H1 (cell line): ENCODE results near the gene AP3D1. TPM values are rescaled to one million over a fixed set of nuclear protein-coding genes. Genes with fewer than 3 reads are reported as not detected.

Experiments
- CHD2 ChIP-seq: IDR thresholded peaks from 2 replicates; pipeline ENCODE4 v1.6.1; 2012; ENCODE audit warnings: low read length, improper control_type of control experiment
- CHD7 ChIP-seq: fragments of 300-600 bp; sonication (generic); IDR thresholded peaks from 2 replicates; pipeline ENCODE4 v1.7.1; 2012; ENCODE audit warnings: low read length, moderate library complexity, mild to moderate bottlenecking, inconsistent platforms; ENCODE audit not compliant: insufficient replicate concordance
- CTCF ChIP-seq, 3 experiments: IDR thresholded peaks; 1 replicate in 2 of 3; 2 replicates in 1 of 3; pipeline versions ENCODE4 v1.5.1 to v1.6.1; 2011; ENCODE audit warnings: low read length in 3 of 3, mild to moderate bottlenecking in 3 of 3, inconsistent platforms in 2 of 3, low read depth in 1 of 3, moderate library complexity in 1 of 3; ENCODE audit not compliant: insufficient read depth in 1 of 3; ENCODE audit errors: control extremely low read depth in 1 of 3
- KDM4A ChIP-seq: IDR thresholded peaks from one replicate; pipeline ENCODE4 v1.7.1; 2012; ENCODE audit warnings: low read depth, mild to moderate bottlenecking, moderate library complexity, low read length, inconsistent platforms; ENCODE audit not compliant: severe bottlenecking
- NANOG ChIP-seq: IDR thresholded peaks from 2 replicates; pipeline ENCODE4 v1.6.1; 2011; ENCODE audit warnings: low read length, low read depth, mild to moderate bottlenecking, inconsistent platforms; ENCODE audit not compliant: insufficient read depth, poor library complexity, severe bottlenecking
- PHF8 ChIP-seq: fragments of 200-600 bp; sonication (generic); conservative IDR thresholded peaks from 2 replicates; pipeline ENCODE4 v1.7.1; 2012; ENCODE audit warnings: low read depth, mild to moderate bottlenecking, inconsistent platforms, low read length, moderate library complexity
- SIN3A ChIP-seq, 2 experiments: IDR thresholded peaks in 1 of 2; conservative IDR thresholded peaks in 1 of 2; 2 replicates each; pipeline ENCODE4 v1.6.1; 2011 to 2012; ENCODE audit warnings: low read length in 2 of 2, improper control_type of control experiment in 1 of 2, low read depth in 1 of 2, mild to moderate bottlenecking in 1 of 2
- TAF1 ChIP-seq: IDR thresholded peaks from 2 replicates; pipeline ENCODE4 v1.6.1; 2011; ENCODE audit warnings: mild to moderate bottlenecking, low read depth, low read length
- polyA plus RNA-seq, 7 experiments: library from polyadenylated mRNA; depleted of rRNA in 3 of 7; stranded (reverse) in 5 of 7; unstranded in 2 of 7; fragments of >200 nt in 5 of 7; fragments of 200-250 nt in 2 of 7; gene quantifications; 1 replicate in 5 of 7; 2 replicates in 1 of 7; 4 replicates in 1 of 7; pipeline versions ENCODE4 v1.2.1 to v1.2.3, GENCODE V29; 2011 to 2013; ENCODE audit warnings: missing spikeins in 2 of 7, mixed read lengths in 2 of 7
- total RNA-seq: library from RNA; stranded (reverse); fragmentation: NEBNext Ultra II Directional; extraction: Animal tissue kit (Norgen Biotek cat#: 25700); gene quantifications from 2 replicates; pipeline ENCODE4 v1.2.1, GENCODE V29; 2021

The AP3D1 gene
- total and polyA plus RNA-seq, 2 of the 8 experiments (the other 6 are each of a cell fraction or from before 2014, with no cell fraction given) = 161 to 174 TPM

GRCh38 chr19:2096034-2096479 lies 55.3 kb downstream of the AP3D1 start, which contains the start of gene MOB3A (continued):
- TF ChIP-seq SIN3A (conservative IDR thresholded peaks at IDR 0.05 in 1 of 2, IDR thresholded peaks at IDR 0.05 in 1 of 2; ENCODE audit: low read depth in 1 of 2, low read length in 2 of 2) (peak in 1 of 2 experiments; percentile 74; a peak in 1 of 4 replicates), KDM4A (peak; percentile 65), CHD2 (peak; percentile 88), TAF1 (peak; percentile 74), CHD7 (no peak), NANOG (peak; percentile 45), PHF8 (peak; percentile 75), CTCF (IDR thresholded peaks at IDR 0.05; ENCODE audit: control extremely low read depth in 1 of 3, insufficient read depth in 1 of 3, low read depth in 1 of 3, low read length in 3 of 3) (peak in 2 of 3 experiments; percentile 40 to 63; a peak in 3 of 4 replicates)
